Astrocyte (in vitro differentiated cells and primary cell): ENCODE results near the gene SLC38A10. TPM values are rescaled to one million over a fixed set of nuclear protein-coding genes. Genes with fewer than 3 reads are reported as not detected.

Source experiments
- DNase-seq: peaks from one replicate; pipeline ENCODE4 v3.0.0-alpha.2; 2010; ENCODE audit warnings: low read depth
- FAIRE-seq: peaks from 2 replicates; lab custom pipeline; 2011; peaks lifted over from hg19 to GRCh38; lab: Jason Lieb, UNC
- H2AFZ ChIP-seq: 2 replicates; pipeline ENCODE4 v1.6.0; 2012; ENCODE audit warnings: low read depth, low read length, inconsistent platforms
- H3K27ac ChIP-seq: 2 replicates; pipeline ENCODE4 v1.5.1; 2011; ENCODE audit warnings: low read depth, low read length, inconsistent platforms
- H3K27me3 ChIP-seq: 2 replicates; pipeline ENCODE4 v1.6.0; 2011; ENCODE audit warnings: low read length, inconsistent platforms; ENCODE audit not compliant: insufficient read depth
- H3K36me3 ChIP-seq: 2 replicates; pipeline ENCODE4 v1.5.1; 2011; ENCODE audit warnings: low read length, inconsistent platforms; ENCODE audit not compliant: insufficient read depth
- H3K4me1 ChIP-seq: 2 replicates; pipeline ENCODE4 v1.5.1; 2011; ENCODE audit warnings: low read length, inconsistent platforms; ENCODE audit not compliant: insufficient read depth
- H3K4me2 ChIP-seq: 2 replicates; pipeline ENCODE4 v1.6.0; 2012; ENCODE audit warnings: low read length, inconsistent platforms
- H3K4me3 ChIP-seq: 2 replicates; pipeline ENCODE4 v1.5.1; 2011; ENCODE audit warnings: low read depth, mild to moderate bottlenecking, low read length, inconsistent platforms; ENCODE audit not compliant: insufficient read depth
- H3K79me2 ChIP-seq: 2 replicates; pipeline ENCODE4 v1.6.0; 2012; ENCODE audit warnings: mild to moderate bottlenecking, low read length, inconsistent platforms; ENCODE audit not compliant: insufficient read depth
- H3K9ac ChIP-seq: 2 replicates; pipeline ENCODE4 v1.6.0; 2012; ENCODE audit warnings: mild to moderate bottlenecking, low read length, inconsistent platforms
- H3K9me3 ChIP-seq: 2 replicates; pipeline ENCODE4 v1.5.1; 2012; ENCODE audit warnings: low read depth, mild to moderate bottlenecking, low read length, inconsistent platforms; ENCODE audit not compliant: insufficient read depth
- H4K20me1 ChIP-seq: 2 replicates; pipeline ENCODE4 v1.6.0; 2012; ENCODE audit warnings: low read length, inconsistent platforms; ENCODE audit not compliant: insufficient read depth
- H3K27ac Mint-ChIP-seq: one replicate; pipeline ENCODE4 v1.8.0; 2021; ENCODE audit warnings: mild to moderate bottlenecking, mixed read lengths; ENCODE audit not compliant: unreplicated experiment
- H3K27me3 Mint-ChIP-seq: one replicate; pipeline ENCODE4 v1.8.0; 2021; ENCODE audit warnings: low read depth, mixed read lengths; ENCODE audit not compliant: unreplicated experiment
- H3K36me3 Mint-ChIP-seq: one replicate; pipeline ENCODE4 v1.8.0; 2021; ENCODE audit warnings: low read depth, mixed read lengths; ENCODE audit not compliant: unreplicated experiment
- H3K4me1 Mint-ChIP-seq: one replicate; pipeline ENCODE4 v1.8.0; 2021; ENCODE audit warnings: low read depth, mixed read lengths; ENCODE audit not compliant: unreplicated experiment
- H3K4me3 Mint-ChIP-seq: one replicate; pipeline ENCODE4 v1.8.0; 2021; ENCODE audit warnings: mild to moderate bottlenecking, moderate library complexity, mixed read lengths; ENCODE audit not compliant: unreplicated experiment
- H3K9me3 Mint-ChIP-seq: one replicate; pipeline ENCODE4 v1.8.0; 2021; ENCODE audit warnings: mild to moderate bottlenecking, mixed read lengths; ENCODE audit not compliant: unreplicated experiment
- CTCF ChIP-seq: IDR thresholded peaks from 2 replicates; pipeline ENCODE4 v1.5.1; 2011; ENCODE audit warnings: low read depth, mild to moderate bottlenecking, inconsistent platforms, low read length, moderate library complexity; ENCODE audit not compliant: insufficient read depth
- EZH2 ChIP-seq: IDR thresholded peaks from 2 replicates; pipeline ENCODE4 v1.6.1; 2012; ENCODE audit warnings: mild to moderate bottlenecking, low read length, inconsistent platforms; ENCODE audit not compliant: insufficient read depth
- total RNA-seq: library from RNA; stranded (reverse); gene quantifications from 2 replicates; pipeline ENCODE4 v1.2.1, GENCODE V29; 2021

SLC38A10 gene
- total RNA-seq, 1 donor from 2014 or later = 71.4 TPM

GRCh38 chr17:81200695-81201580 lies 94.2 kb downstream of the SLC38A10 start:
- H2AFZ ChIP-seq = no peak overlapping the region
- no peaks in the 10 kb centered on the region for H3K4me1 ChIP-seq
- TF ChIP-seq EZH2 (no peak), CTCF (peak; percentile 62)
- H3K27me3 ChIP-seq = no peaks in the 10 kb centered on the region
- Mint-ChIP-seq H3K36me3 (peaks cover 2% of the 10 kb centered on the region), H3K4me1 (no peaks in the 10 kb centered on the region), H3K9me3 (no peaks in the 10 kb centered on the region), H3K4me3 (no peak overlapping the region), H3K27me3 (peaks cover 2% of the 10 kb centered on the region), H3K27ac (no peak overlapping the region)
- peak; percentile 40 for DNase-seq
- no peaks in the 10 kb centered on the region for H3K79me2 ChIP-seq
- no peak overlapping the region for H3K4me3 ChIP-seq
- no peaks in the 10 kb centered on the region for H3K36me3 ChIP-seq
- no peak for FAIRE-seq
- no peaks in the 10 kb centered on the region for H4K20me1 ChIP-seq
- no peak overlapping the region for H3K9ac ChIP-seq
- H3K27ac ChIP-seq = no peak overlapping the region
- H3K4me2 ChIP-seq = no peak overlapping the region
- H3K9me3 ChIP-seq = no peaks in the 10 kb centered on the region

- FAIRE-seq = no peak
- H3K27ac Mint-ChIP-seq = no peak overlapping the region
Measured at GRCh38 chr17:81200201-81200600, 94.9 kb downstream of the SLC38A10 start.

More at GRCh38 chr17:81200201-81200600, 94.9 kb downstream of the SLC38A10 start:
- no peak overlapping the region for H3K9ac ChIP-seq
- H3K4me1 ChIP-seq = no peaks in the 10 kb centered on the region
- Mint-ChIP-seq H3K4me3 (no peak overlapping the region), H3K27me3 (peaks cover 2% of the 10 kb centered on the region), H3K9me3 (no peaks in the 10 kb centered on the region), H3K36me3 (peaks cover 2% of the 10 kb centered on the region), H3K4me1 (no peaks in the 10 kb centered on the region)
- TF ChIP-seq EZH2 (no peak), CTCF (no peak)
- H4K20me1 ChIP-seq = no peaks in the 10 kb centered on the region
- no peaks in the 10 kb centered on the region for H3K36me3 ChIP-seq
- H3K27ac ChIP-seq = no peak overlapping the region
- H3K4me3 ChIP-seq = no peak overlapping the region
- no peak for DNase-seq
- no peaks in the 10 kb centered on the region for H3K79me2 ChIP-seq
- no peak overlapping the region for H2AFZ ChIP-seq
- no peak overlapping the region for H3K4me2 ChIP-seq
- H3K27me3 ChIP-seq = no peaks in the 10 kb centered on the region
- no peaks in the 10 kb centered on the region for H3K9me3 ChIP-seq
